Kidney epithelial cell (primary cell): ENCODE data around the gene AGBL1. TPM values are rescaled to one million over a fixed set of nuclear protein-coding genes. Genes with fewer than 3 reads are reported as not detected.

ENCODE experiments used
- DNase-seq: peaks from one replicate; pipeline ENCODE4 v3.0.0-alpha.2; 2010; ENCODE audit warnings: low read depth
- H3K27me3 ChIP-seq: 2 replicates; pipeline ENCODE4 v1.6.0; 2011; ENCODE audit warnings: low read length; ENCODE audit not compliant: control insufficient read depth, insufficient read depth
- H3K36me3 ChIP-seq: 2 replicates; pipeline ENCODE4 v1.5.1; 2011; ENCODE audit warnings: low read length; ENCODE audit not compliant: control insufficient read depth, insufficient read depth
- H3K4me3 ChIP-seq: 2 replicates; pipeline ENCODE4 v1.5.1; 2011; ENCODE audit warnings: low read depth, mild to moderate bottlenecking, control low read depth, low read length
- CTCF ChIP-seq: IDR thresholded peaks from 2 replicates; pipeline ENCODE4 v1.5.1; 2011; ENCODE audit warnings: mild to moderate bottlenecking, moderate library complexity, low read length, control low read depth, inconsistent platforms; ENCODE audit not compliant: insufficient read depth, poor library complexity, severe bottlenecking
- total RNA-seq: library from RNA; depleted of rRNA; stranded (reverse); fragments of >200 nt; gene quantifications from 2 replicates; pipeline ENCODE4 v1.2.3, GENCODE V29; 2015

Gene AGBL1
- total RNA-seq, 1 donor from 2014 or later: not detected

GRCh38 chr15:86630946-86631345 is 551.3 kb downstream of the AGBL1 start:
- Histone ChIP-seq H3K27me3 (no peaks in the 10 kb centered on the region), H3K4me3 (no peak overlapping the region), H3K36me3 (no peaks in the 10 kb centered on the region)
- no peak for DNase-seq
- no peak for TF ChIP-seq CTCF

- no peaks in the 10 kb centered on the region for H3K36me3 ChIP-seq
- no peaks in the 10 kb centered on the region for H3K27me3 ChIP-seq
- no peak overlapping the region for H3K4me3 ChIP-seq
- no peak for DNase-seq
- TF ChIP-seq CTCF: no peak
These were observed 554.5 kb downstream of the AGBL1 start for GRCh38 chr15:86634146-86634545.

- DNase-seq: no peak
- no peaks in the 10 kb centered on the region for H3K36me3 ChIP-seq
These were observed 555.4 kb downstream of the AGBL1 start for GRCh38 chr15:86634992-86635638.

GRCh38 chr15:86644339-86644738 is 564.7 kb downstream of the AGBL1 start:
- Histone ChIP-seq H3K27me3 (no peaks in the 10 kb centered on the region), H3K4me3 (no peak overlapping the region), H3K36me3 (no peaks in the 10 kb centered on the region)
- DNase-seq: no peak
- TF ChIP-seq CTCF: no peak

More at GRCh38 chr15:86634992-86635638, 555.4 kb downstream of the AGBL1 start:
- TF ChIP-seq CTCF: no peak
- no peak overlapping the region for H3K4me3 ChIP-seq
- H3K27me3 ChIP-seq: no peaks in the 10 kb centered on the region

GRCh38 chr15:86645925-86646500 is 566.3 kb downstream of the AGBL1 start:
- no peaks in the 10 kb centered on the region for H3K27me3 ChIP-seq
- DNase-seq: no peak
- TF ChIP-seq CTCF: no peak
- no peaks in the 10 kb centered on the region for H3K36me3 ChIP-seq
- no peak overlapping the region for H3K4me3 ChIP-seq
